Gastrocnemius medialis (tissue), 4 donors: Measurements from ENCODE around the gene FGF4. TPM values are rescaled to one million over a fixed set of nuclear protein-coding genes. Genes with fewer than 3 reads are reported as not detected.

Experiments used
- ATAC-seq, 2 donors: fragments of 150-250 bp; one replicate each; pipeline ENCODE4 v1.9.1; 2016
- DNase-seq, 2 donors: peaks; one replicate each; pipeline ENCODE4 v3.0.0-alpha.2; 2019
- H3K27ac ChIP-seq, 4 donors: fragments of 200-600 bp; sonication (generic); 1 replicate in 1 of 4; 2 replicates in 3 of 4; pipeline ENCODE4 v1.5.1; 2016 to 2018; ENCODE audit warnings: mild to moderate bottlenecking in 2 of 4, moderate library complexity in 1 of 4
- H3K27me3 ChIP-seq, 3 donors: fragments of 200-600 bp; sonication (generic) in 2 of 3; 1 replicate in 1 of 3; 2 replicates in 2 of 3; pipeline versions ENCODE4 v1.5.1 to v1.6.0; 2016 to 2019; ENCODE audit warnings: mild to moderate bottlenecking in 1 of 3, moderate library complexity in 1 of 3
- H3K36me3 ChIP-seq, 2 donors: fragments of 200-600 bp; sonication (generic) in 1 of 2; one replicate each; pipeline ENCODE4 v1.5.1; 2017 to 2018
- H3K4me1 ChIP-seq, 2 donors: fragments of 200-600 bp; sonication (generic) in 1 of 2; one replicate each; pipeline ENCODE4 v1.5.1; 2016 to 2017; ENCODE audit warnings: mild to moderate bottlenecking in 2 of 2
- H3K4me3 ChIP-seq, 4 donors: fragments of 200-600 bp; sonication (generic) in 3 of 4; 1 replicate in 1 of 4; 2 replicates in 3 of 4; pipeline ENCODE4 v1.5.1; 2016 to 2019; ENCODE audit warnings: mild to moderate bottlenecking in 2 of 4
- H3K9me3 ChIP-seq, 3 donors: fragments of 200-600 bp; sonication (generic) in 2 of 3; 1 replicate in 1 of 3; 2 replicates in 2 of 3; pipeline ENCODE4 v1.5.1; 2016 to 2019
- POLR2A ChIP-seq, 2 donors: fragments of 450-650 bp; IDR thresholded peaks; one replicate each; pipeline ENCODE4 v1.6.1; 2017; ENCODE audit warnings: antibody characterized with exemption in 2 of 2, mild to moderate bottlenecking in 2 of 2, moderate library complexity in 2 of 2
- in situ Hi-C, 4 donors: fragments of 200-750 bp; cut with MboI; loops; one replicate each; pipeline versions ENCODE4 v1.15.0 to v1.8.0; 2017; ENCODE audit warnings: low sequenced_read_pairs in 4 of 4
- intact Hi-C: fragments of 100-400 bp; cut with DNase I; formaldehyde crosslinking; loops from one replicate; pipeline ENCODE4 v1.15.1; 2023; ENCODE audit warnings: low total_unique reads
- total RNA-seq, 4 donors: library from RNA; depleted of rRNA; stranded (reverse); fragments of >200 nt; gene quantifications; one replicate each; pipeline versions ENCODE4 v1.1.0 to v1.2.3, GENCODE V29; 2016
- TF ChIP-seq, protein P1 (sequence below), 5 experiments: fragments of 450-650 bp in 3 of 5; fragments of 200-600 bp in 2 of 5; sonication (generic) in 2 of 5; IDR thresholded peaks in 4 of 5; conservative IDR thresholded peaks in 1 of 5; 1 replicate in 4 of 5; 2 replicates in 1 of 5; pipeline ENCODE4 v1.5.1; 2016 to 2019; ENCODE audit warnings: antibody characterized with exemption in 5 of 5, mild to moderate bottlenecking in 3 of 5, moderate library complexity in 3 of 5

Gene FGF4
- total RNA-seq, 4 donors from 2014 or later, result not detected

DNA sequence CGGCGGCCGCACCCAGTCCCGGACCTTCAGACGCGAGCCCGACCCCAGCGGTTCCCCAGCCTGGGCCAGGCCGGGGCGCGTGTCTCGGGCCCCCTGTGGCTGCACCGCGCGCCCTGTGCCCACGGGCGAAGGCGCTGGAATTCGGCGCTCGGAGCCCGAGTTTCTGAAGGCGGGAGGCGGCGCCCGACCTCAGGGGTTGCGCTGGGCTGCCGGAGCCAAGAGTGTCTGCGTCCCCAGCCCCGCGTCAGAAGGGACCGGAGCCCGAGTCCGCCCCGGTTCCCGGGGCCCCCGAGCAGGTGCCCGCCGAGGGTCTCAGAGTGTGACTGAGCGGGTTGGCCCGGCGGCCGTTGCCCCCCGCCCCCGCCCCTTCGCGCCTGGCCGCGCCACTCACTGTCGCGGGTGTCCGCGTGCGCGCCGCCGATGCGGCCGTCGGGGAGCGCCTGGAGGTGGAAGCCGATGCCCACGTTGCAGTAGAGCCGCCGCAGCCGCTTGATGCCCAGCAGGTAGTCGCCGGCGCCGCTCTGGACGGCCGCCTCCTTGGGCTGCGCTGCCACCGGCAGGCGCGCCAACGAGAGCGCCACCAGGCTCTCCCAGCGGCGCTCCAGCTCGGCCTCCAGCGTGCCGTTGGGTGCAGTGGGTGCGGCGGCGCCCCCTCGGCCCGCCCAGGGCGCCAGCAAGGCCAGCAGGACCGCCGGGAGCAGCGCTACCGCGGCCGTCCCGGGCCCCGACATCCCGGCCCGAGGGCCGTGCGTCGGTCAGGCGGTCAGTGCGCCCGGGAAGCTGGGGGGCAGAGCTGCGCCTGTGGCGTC is 583 bp downstream of the FGF4 start:
- DNase-seq (no peak), ATAC-seq (no peak)
- in situ Hi-C loops (no loop called here), intact Hi-C loops (no loop called here)
- Histone ChIP-seq H3K4me3 (no peak overlapping the region), H3K27me3 (peaks cover 37 to 64% (median 40%) of the 10 kb centered on the region in 3 donors), H3K36me3 (no peaks in the 10 kb centered on the region), H3K4me1 (no peaks in the 10 kb centered on the region), H3K27ac (no peak overlapping the region), H3K9me3 (no peaks in the 10 kb centered on the region)
- TF ChIP-seq POLR2A (IDR thresholded peaks at IDR 0.05), result no peak
- TF ChIP-seq, protein P1, sequence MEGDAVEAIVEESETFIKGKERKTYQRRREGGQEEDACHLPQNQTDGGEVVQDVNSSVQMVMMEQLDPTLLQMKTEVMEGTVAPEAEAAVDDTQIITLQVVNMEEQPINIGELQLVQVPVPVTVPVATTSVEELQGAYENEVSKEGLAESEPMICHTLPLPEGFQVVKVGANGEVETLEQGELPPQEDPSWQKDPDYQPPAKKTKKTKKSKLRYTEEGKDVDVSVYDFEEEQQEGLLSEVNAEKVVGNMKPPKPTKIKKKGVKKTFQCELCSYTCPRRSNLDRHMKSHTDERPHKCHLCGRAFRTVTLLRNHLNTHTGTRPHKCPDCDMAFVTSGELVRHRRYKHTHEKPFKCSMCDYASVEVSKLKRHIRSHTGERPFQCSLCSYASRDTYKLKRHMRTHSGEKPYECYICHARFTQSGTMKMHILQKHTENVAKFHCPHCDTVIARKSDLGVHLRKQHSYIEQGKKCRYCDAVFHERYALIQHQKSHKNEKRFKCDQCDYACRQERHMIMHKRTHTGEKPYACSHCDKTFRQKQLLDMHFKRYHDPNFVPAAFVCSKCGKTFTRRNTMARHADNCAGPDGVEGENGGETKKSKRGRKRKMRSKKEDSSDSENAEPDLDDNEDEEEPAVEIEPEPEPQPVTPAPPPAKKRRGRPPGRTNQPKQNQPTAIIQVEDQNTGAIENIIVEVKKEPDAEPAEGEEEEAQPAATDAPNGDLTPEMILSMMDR (IDR thresholded peaks at IDR 0.05 in 4 of 5, conservative IDR thresholded peaks at IDR 0.05 in 1 of 5), result no peak

DNA sequence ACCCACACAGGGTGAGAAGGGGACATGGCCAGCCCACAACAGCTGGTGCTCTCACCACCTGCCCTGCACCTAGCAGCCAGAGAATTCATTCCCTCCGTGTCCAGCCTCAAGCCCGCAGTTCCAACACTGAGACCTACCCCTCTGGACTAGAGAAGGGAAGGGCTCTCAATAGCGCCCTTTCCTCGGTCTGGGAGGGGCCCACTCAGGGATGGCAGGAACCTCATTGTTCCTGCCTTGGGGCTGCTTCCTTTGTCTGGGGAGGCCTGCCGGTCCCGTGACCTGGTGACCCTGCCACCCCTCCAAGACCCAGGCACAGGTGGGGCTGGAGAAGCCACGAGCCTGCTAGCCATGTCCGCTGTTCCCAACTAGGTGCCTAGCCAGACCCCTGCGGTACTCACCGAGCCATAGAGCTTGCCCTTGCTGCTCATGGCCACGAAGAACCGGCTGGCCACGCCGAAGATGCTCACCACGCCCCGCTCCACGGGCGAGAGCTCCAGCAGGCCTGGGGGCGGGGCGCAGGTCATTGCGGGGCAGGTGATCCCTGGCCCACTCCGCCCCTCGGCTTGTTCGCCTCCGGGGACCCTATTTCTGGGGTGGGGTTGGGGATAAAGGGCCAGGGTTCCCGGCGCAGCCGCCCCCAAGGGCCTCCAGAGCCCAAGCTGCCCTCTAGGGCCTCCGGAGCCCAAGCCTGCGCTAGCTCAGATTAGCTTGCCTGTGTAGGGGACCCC is 1.4 kb downstream of the FGF4 start:
- H3K27me3 ChIP-seq, result peaks cover 37 to 66% (median 47%) of the 10 kb centered on the region in 3 donors

DNA sequence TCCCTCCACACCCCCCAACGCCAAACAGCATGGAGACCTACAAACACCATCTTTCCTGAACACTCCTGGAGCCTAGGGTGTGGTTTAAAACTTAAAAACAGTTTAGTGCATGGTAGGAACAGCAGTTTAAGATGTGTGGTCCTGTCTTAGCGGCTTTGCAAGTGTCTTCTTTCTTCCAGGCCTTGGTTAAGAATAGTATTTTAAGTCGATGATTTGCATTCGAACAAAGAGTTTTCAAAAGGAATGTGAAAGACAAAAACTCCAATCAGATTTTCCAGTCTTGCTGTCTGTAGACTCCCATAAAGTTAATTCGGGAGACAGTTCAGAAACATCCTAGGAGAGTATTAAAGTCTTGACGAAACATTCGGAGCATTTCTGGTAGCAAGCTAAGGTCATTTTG is 3.7 kb downstream of the FGF4 start:
- TF ChIP-seq, protein P1 (IDR thresholded peaks at IDR 0.05 in 4 of 5, conservative IDR thresholded peaks at IDR 0.05 in 1 of 5), result no peak
- TF ChIP-seq POLR2A (IDR thresholded peaks at IDR 0.05), result no peak
- Histone ChIP-seq H3K27ac (no peak overlapping the region), H3K4me1 (no peaks in the 10 kb centered on the region), H3K36me3 (no peaks in the 10 kb centered on the region), H3K4me3 (no peak overlapping the region), H3K9me3 (no peaks in the 10 kb centered on the region), H3K27me3 (peaks cover 20 to 57% (median 47%) of the 10 kb centered on the region in 3 donors)
- intact Hi-C loops, result no loop called here
- ATAC-seq (no peak), DNase-seq (no peak)
- in situ Hi-C loops, result no loop called here

More for the DNA sequence above, 1.4 kb downstream of the FGF4 start:
- Histone ChIP-seq H3K4me1 (no peaks in the 10 kb centered on the region), H3K9me3 (no peaks in the 10 kb centered on the region), H3K36me3 (no peaks in the 10 kb centered on the region), H3K27ac (no peak overlapping the region), H3K4me3 (no peak overlapping the region)
- ATAC-seq (no peak), DNase-seq (no peak)
- in situ Hi-C loops (no loop called here), intact Hi-C loops (no loop called here)
- TF ChIP-seq, protein P1 (IDR thresholded peaks at IDR 0.05 in 4 of 5, conservative IDR thresholded peaks at IDR 0.05 in 1 of 5), result no peak
- TF ChIP-seq POLR2A (IDR thresholded peaks at IDR 0.05), result no peak

DNA sequence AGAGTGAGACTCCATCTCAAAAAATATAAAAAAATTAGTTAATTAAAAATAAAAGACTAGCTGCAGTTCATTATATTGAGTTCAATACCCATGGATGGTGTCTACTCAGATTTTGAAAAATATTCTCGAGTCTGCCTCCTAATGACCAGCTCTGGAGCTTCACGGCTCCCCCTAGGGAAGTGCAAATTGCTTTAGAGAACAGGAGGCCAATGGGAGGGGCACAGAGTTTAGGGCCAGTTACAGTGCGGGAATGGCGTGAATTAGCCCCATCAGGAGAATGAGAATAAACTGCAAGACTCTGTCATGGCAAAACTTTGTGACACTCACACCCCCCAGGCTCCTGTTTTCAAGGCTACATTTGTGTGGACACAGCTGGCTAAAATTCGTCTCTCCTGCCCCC is 4.6 kb downstream of the FGF4 start:
- H3K4me1 ChIP-seq, result no peaks in the 10 kb centered on the region
- in situ Hi-C loops, result no loop called here
- H3K27me3 ChIP-seq, result peaks cover 12 to 50% (median 38%) of the 10 kb centered on the region in 3 donors
- DNase-seq, result no peak
- no peaks in the 10 kb centered on the region for H3K36me3 ChIP-seq
- no peak for ATAC-seq
- no peak overlapping the region for H3K27ac ChIP-seq
- no peak overlapping the region for H3K4me3 ChIP-seq
- no peaks in the 10 kb centered on the region for H3K9me3 ChIP-seq
- intact Hi-C loops, result no loop called here
- TF ChIP-seq POLR2A (IDR thresholded peaks at IDR 0.05), result no peak
- TF ChIP-seq, protein P1 (IDR thresholded peaks at IDR 0.05 in 4 of 5, conservative IDR thresholded peaks at IDR 0.05 in 1 of 5), result no peak
